Measurements from ENCODE around the gene NEK11.

Gene NEK11

DNA sequence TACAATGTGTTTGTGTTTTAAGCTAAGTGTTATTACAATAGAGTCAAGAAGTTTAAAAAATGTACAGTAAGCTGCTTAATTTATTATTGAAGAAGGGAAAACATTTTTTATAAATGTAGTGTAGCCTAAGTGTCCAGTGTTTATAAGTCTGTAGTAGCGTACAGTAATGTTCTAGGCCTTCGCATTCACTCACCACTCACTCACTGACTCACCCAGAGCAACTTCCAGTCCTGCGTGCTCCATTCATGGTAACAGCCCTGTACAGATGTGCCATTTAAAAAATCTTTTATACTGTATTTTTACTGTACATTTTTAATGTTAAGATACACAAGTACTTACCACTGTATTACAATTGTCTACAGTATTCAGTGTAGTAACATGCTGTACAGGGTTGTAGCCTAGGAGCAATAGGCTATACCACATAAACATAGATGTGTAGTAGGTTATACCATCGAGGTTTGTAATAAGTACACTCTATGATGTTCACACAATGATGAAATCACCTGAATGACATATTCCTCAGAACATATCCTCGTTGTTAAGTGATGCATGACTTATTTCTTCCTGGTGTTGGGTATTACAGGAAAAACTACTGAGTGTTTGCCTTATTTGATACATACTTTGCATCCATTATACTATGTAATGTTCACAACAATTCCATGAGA lies 198.3 kb downstream of the NEK11 start:
- DNase-seq (ENCODE audit: low spot score): no peak

DNA sequence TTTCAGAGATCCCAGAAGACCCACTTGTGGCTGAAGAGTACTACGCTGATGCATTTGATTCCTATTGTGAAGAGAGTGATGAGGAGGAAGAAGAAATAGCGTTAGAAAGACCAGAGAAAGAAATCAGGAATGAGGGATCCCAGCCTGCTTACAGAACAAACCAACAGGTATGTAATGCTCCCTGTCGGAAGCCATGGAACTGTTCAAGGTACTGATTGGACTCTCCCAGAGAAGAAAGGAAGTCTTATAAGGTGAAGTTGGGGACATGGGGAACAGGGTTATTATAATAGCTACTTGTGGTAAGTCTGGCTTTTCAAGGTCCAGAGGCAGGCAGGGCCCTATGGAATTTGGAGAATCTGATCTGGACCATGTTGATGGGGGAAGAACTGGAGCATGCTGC lies 201.8 kb downstream of the NEK11 start:
- DNase-seq (ENCODE audit: low spot score): no peak

DNA sequence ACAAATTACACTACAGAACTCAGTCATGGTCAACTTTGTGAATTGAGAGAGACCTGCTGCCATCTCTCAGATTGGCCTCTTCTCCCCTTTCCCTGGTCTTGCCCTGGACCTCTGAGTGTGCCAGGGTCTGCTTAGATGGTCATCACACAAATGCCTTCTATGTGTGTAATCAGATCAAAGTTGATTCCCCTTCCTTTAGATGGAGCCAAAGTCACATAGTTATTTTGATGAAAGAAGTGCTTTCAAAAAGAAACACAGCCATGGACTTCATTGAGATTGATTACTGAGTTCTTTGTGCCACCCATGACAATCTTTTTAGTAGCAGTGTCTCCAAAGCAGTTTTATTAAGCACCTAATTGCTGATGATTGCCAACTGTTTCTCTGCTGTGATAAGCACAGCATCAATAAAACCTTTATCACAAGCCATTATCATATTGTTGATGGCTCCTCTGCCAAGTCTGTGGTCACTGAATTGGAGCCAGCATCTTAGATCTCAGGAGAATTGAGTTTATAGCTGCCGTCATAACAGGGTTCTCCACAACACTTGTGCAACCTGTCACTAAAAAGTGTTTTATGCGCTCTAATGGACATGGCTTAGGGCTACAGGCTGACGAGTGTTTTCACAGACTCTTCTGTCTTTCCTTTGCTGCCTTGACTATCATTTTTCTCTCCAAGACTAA lies 205.2 kb downstream of the NEK11 start:
- DNase-seq (ENCODE audit: low spot score): no peak

DNA sequence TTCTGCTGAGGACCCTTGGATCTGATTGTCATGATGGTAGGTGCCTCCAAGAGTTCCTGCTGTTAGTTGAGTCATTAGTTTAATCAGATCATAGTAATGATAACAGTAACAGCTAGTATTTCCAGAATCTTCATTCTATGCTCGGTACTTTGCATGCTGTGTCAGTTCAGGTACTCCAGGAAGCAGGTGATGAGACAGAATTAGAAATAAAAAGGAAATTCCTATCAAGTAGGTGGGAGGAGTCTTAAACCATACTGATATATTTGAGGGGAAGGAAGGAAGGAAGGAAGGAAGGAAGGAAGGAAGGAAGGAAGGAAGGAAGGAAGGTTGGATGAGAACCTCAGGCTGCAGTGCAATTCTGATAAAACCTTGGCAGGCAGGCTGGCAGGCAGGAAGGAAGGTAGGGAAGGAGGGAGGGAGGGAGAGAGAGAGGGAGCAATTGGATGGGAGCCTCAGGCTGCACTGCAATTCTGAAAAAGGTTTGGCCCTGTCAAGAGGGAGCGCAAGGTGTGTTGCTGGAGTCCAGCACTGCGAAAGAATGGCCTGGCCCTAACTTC lies 206.1 kb downstream of the NEK11 start:
- DNase-seq (ENCODE audit: low spot score): no peak

DNA sequence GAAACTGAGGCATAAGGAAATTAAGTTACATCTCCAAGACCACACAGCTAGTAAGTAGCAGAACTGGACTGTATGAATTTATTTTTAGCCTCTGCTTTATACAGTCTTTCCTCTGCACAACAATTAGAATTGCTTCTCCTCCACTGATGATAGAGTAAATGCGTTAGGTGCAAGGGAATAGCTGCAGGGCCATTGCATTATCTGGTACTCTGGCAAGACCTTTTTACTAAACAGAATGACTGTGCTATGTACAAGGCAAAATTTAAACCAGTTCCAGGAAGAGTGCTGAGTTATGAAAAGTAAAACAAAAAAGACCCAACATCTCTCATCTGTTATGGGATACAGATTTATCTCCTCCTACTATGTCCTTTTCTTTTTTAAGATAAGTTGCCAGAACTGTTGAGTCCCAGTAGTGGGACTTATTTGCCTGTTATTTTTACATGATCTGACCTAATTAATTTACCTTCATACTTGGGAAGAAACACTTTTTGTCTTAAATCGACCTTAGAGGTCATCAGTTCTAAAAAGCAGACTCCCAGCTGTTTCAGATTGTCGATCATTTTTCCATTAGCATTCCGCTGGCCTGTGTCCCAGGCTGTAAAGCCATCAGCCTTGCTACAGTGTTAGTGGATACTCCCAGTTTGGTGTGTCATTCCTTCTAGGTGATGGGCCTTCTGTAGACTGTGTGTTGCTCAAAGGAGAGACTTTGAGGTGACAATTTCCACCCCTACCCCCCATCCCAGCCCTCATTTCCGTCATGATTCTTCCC lies 207.4 kb downstream of the NEK11 start:
- DNase-seq (ENCODE audit: low spot score): no peak

DNA sequence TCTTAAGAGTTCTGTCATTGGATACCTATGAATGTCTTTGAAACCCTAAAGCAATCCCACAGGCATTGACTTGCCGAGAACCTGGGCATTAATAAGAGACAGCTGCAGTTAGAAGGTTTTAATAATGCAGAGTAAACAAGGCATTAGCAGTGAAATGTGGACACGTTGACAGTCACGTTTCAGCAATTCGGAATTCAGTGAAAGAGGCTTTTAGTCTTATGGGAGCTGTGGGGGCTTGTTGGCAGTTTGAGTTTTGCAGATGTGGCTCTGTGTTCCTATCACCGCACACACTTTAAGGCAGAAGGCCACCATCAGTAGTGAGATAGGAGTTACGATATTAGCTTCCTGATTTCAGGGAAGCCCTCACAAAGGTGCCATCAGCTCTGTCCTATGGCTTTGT lies 209.7 kb downstream of the NEK11 start:
- no peak for DNase-seq (ENCODE audit: low spot score)

DNA sequence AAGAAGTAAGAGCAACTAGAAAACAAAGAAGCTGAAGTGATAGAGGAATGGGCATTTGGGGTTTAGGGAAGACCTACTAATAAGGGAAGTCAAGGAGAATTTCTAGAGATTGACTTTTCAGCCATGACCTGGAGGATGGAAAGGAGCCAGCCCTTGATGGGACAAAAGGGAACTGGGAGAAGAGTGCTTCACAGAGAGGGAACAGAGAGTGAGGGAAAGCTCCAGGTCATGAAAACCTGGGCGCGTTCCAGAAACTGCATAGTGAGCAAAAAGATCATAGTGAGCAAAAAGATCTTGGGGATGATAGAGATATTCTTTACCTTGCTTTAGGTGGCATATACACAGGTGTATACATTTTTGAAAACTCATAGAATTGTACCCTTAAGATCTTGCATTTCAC lies 211.8 kb downstream of the NEK11 start:
- no peak for DNase-seq (ENCODE audit: low spot score)

DNA sequence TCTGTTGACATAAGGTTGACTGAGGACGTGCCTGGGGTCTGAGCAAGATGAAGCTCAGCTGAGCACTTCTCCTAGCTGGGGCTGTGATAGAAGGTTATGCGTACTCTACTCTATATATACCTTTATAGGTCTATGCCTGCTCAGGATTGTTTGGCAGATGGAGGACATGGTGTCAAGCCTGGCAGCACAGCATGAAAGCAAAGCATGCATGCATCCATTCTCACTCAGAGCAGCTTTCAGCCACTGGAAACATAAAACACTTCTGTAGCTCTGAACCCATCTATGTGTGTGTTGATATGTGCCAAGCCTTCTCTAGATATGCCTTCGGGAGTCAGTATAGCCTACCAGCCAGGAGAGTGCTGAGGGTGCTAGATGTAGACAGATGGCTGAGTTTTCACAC lies 212.6 kb downstream of the NEK11 start:
- DNase-seq (ENCODE audit: low spot score): no peak

DNA sequence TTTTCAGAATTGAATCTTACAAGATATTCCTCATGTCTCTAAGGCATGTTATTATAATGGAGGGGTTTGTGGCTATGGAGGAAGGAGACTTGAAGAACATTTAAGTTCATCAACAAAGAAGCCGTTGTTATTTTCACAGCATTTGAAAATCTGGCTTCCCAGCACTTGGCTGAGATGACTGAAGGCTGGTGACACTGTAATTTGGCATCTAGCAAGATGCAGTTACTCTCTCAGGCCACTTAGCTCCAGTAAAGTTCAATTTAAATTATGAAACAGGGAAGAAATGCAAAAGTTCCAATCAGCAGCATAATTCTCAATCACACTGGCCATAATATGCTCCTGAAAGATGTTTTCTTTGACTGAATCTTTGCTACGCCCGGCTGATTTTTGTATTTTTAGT lies 215.5 kb downstream of the NEK11 start:
- DNase-seq (ENCODE audit: low spot score): peak; percentile 22

DNA sequence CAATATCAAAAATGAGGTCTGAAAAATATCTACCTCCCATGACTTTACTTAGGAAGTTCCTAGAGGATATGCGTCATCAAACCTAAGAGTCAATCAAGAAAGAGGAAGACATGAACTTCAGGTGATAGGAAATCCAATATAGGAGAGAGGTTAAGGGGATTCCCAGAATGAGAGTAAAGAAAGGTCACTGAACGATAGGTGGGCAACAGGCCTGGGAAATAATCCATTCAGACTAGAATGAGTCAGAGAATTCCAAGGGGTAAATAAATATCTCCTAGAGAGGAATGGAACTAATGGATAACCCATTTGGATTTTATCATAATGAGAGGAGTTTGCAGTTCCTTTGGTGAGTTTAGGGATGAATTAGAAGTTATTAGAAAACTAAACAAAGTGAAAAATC lies 223.8 kb downstream of the NEK11 start:
- no peak for DNase-seq (ENCODE audit: low spot score)

DNA sequence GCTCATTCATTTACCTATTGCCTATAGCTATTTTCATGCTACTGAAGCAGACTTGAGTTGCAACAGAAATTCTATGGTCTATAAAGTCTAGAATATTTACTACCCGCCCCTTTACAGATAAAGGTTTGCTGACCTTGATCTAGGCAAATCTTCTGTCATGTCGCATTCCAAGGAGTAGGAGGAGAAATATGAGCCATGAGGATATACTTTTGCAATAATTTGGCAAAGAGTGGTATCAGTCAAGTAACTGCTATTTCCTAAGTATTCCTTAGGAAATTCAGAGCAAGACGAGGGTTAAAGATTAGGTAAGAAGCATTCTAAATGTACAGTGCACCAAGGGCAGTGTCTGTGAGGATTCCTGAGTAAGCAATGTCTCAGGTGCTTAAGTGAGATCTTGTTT lies 233.8 kb downstream of the NEK11 start:
- no peak for DNase-seq (ENCODE audit: low spot score)

DNA sequence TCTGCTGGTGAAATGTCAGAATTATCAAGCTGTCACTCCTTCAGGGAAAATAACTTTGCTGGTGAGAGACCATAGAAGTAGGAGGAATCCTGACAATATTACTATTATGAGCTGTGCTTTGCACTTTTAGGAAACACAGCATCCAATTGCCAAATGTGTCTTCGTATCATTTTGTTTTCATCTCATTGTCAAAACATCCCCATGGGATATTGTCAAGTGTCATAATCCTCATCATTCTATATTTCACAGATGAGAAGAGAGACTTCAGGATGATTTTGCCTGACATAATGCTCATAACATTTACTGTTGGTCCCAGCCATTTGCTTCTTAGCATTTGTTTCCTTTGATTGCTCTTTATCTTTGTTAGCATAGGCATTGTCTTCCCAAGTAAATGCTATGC lies 234.4 kb downstream of the NEK11 start:
- DNase-seq (ENCODE audit: low spot score): no peak

DNA sequence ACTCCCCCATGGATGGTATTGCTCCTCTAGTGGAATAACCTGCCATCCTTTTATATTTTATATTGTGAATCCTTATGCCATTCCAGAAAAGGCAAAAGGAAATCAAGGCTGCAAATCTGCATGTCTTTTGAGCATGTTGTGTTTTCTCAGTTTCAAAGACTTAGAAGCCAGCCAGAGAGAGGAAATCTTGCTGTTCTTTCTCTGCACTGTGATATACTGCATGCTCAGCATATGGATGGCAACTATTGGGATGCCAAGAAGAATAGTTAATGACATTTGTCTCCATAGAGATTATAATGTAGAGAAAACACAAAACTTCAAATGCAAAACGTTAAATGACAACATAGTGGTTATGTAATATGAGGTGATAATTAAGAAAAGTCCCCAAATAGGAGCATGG lies 248.9 kb downstream of the NEK11 start:
- no peak for DNase-seq (ENCODE audit: low spot score)

DNA sequence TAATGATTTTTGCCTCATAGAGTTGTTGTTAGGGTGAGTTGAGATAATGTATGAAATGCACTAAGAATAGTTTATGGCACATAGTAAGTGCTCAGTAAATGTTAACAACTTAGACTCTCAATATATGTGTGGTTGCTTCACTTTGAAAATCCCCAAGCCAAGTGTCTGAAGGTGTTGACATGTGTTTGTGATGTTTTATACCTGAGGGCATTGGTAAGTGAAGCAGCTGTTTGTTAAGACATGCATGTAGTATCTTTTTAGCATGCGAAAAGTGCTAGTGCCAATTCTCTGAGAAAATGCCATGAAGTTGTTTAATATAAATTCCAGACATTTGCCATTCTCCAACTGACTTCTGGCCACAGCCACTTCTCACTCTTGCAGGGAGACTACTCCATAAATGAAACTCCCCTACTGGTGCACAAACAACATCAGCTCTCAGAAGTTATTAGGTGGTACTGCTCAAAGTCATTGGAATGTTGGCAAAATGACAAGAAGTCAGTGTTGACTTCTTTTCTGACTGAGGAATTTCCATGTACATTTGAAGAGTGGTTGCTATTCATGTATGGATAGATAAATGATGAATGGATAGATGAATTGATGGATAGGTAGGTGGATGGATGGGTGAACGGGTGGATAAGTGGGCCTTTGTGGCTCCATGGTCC lies 251.3 kb downstream of the NEK11 start:
- DNase-seq (ENCODE audit: low spot score): no peak

DNA sequence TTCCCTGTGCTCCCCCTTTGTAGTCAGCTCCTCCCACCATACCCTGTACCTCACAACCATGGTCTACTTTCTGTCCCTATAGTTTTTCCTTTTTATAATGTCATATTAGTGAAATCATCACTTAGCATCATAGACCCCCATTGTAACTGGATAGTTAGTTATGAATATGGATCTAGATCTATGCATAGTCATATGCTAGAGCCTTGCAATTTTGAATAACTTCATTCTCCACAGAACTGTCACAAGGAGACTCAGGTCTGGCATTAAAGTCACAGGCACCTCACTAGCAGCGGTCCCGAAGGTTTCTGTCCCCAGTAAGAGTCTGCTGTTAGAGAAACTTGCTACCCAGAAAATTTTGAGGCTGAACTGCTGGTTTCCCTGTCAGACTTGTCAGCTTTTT lies 252.9 kb downstream of the NEK11 start:
- no peak for DNase-seq (ENCODE audit: low spot score)

DNA sequence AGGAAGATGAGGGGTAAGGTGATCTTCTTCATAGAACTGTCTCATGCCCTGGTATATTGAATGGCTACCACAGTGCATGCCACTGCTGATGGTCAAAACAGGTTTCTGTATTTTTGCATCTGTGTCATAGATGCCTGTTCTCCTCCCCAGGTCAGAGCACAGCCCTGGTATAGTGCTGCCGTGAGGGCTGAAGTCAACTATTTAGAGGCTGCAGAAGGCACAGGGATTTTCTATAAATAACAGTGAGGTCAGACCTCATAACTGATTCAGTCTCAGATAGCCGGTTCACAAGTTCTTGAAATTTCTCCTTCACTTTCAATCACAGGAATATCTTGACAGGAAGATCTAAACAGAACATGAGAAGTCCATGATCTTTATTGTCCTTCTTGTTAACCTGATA lies 255.7 kb downstream of the NEK11 start:
- DNase-seq (ENCODE audit: low spot score): no peak

DNA sequence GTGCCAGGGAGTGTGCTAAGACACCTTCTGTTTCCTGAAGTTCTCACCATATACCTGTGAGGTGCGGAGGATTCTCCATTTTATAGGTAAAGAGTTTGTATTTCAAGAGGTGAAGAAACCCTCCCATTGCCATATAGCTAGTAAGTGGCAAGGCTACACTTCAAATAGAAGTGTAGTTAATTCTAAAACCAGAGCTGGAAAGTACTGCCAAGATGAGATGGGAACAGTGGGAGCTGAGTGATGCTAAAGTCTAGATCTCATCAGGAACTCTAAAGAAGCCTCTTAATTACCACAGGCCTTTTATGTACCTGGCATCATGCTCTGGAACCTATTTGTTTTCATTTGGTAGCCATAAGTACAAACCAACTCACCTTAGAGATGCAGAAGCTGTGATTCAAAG lies 256.3 kb downstream of the NEK11 start:
- DNase-seq (ENCODE audit: low spot score): no peak

DNA sequence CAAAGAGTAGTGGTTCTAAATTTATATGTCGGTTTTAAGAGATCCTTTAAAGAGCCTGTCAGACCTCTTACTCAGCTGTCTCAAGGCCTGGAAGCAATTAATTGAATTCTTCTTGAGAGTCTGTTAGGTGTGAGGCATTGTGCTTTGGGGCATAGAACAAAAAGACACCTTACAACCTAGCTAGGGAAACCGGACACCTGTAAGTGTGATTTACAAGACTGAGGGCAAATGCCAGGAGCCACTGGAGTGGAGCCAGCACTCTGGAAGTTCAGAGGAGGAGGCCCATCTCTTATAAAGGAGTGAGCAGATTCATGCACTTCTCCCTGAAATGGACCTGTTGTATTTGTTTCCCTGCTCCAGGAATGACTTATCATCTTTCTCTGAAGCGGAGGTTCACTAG lies 257.2 kb downstream of the NEK11 start:
- no peak for DNase-seq (ENCODE audit: low spot score)

DNA sequence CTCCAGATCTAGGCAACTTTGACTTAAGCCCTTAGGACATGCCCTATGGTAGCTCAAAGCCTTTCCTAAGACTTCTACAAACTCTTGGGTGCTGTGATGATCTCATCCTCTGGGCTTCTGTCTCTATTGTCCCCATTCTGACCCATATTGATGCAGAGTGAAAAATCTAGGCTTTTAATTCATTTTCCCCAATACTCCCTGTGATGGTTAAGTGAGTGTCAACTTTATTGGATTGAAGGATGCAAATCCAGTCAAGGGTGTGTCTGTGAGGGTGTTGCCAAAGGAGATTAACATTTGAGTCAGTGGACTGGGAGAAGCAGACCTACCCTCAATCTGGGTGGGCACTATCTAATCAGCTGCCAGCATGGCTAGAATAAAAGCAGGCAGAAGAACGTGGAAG lies 257.6 kb downstream of the NEK11 start:
- no peak for DNase-seq (ENCODE audit: low spot score)

DNA sequence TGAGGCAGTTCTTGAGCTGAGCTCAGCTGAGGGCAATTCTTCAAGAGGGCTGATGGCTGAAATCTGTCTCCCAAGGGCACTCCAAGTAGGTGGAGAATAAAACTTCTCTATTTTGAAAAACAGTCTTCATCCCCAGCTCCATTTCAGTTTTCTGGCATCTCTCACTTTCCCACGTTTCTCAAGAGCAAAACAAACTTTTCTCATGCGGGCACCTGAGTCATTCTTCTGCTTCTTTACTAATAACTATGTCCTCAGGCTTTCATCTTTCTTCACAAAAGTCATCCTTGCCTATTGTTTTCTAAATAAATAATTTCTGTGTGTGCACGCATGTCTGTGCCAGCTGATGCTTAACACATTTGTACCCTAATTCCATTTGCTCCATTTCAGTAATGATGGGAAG lies 258.8 kb downstream of the NEK11 start:
- no peak for DNase-seq (ENCODE audit: low spot score)

DNA sequence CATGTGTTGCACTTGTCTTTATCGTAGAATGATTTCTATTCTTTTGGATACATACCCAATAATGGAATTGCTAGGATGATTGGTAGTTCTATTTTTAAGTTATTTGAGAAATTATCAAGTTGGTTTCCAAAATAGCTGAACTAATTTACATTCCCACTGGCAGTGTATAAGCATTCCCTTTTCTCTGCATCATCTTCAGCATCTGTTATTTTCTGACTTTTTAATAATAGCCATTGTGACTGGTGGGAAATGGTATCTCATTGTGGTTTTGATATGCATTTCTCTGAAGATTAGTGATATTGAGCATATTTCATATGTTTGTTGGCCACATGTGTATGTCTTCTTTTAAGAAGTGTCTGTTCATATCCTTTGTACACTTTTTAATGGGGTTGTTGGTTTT lies 273.2 kb downstream of the NEK11 start:
- DNase-seq (ENCODE audit: low spot score): no peak

DNA sequence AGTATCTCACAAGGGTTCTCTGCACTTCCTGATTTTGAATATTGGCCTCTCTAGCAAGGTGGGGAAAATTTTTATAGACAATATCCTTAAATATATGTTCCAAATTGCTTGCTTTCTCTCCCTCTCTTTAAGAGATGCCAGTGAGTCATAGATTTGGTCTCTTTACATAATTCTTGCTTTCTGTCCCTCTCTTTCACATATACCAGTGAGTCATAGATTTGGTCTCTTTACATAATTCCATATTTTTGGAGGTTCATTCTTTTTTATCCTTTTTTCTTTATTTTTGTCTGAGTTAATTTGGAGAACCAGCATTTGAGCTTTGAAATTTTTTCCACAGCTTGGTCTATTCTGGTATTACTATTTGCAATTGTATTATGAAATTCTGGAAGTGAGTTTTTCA lies 277.2 kb downstream of the NEK11 start:
- DNase-seq (ENCODE audit: low spot score): no peak

DNA sequence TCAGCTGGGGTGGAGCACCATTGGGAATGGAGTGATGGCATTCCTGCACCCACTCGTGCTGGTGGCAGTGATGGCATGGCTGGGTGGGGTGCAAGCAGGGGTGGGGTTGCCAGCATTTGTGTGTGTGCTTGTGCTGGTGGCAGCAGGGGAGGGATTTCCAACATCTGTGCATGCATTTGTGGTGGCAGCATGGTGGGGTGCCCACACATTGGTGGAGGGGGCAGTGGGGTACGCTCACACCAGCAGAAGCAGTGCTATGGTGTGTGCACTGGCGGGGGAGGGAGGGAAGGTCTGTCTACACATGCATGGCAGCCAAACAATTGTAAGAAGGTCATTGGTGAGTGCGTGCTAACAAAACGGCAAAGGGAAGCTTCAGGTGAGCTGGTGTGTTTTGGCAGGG lies 278.2 kb downstream of the NEK11 start:
- DNase-seq (ENCODE audit: low spot score): no peak
